Choroid plexus epithelial cell (primary cell): ENCODE data around the gene ZC3H7B.
A peak's percentile ranks its signal among the peaks of the same experiment; 100 is the strongest.

Source experiments
- DNase-seq: peaks from one replicate; pipeline ENCODE4 v3.0.0-alpha.2; 2010; ENCODE audit warnings: low read depth
- H3K4me3 ChIP-seq: 2 replicates; pipeline ENCODE4 v1.5.1; 2011; ENCODE audit warnings: low read depth, mild to moderate bottlenecking, control low read depth, low read length, moderate library complexity
- CTCF ChIP-seq: conservative IDR thresholded peaks from 2 replicates; pipeline ENCODE4 v1.5.1; 2011; ENCODE audit warnings: low read depth, mild to moderate bottlenecking, control low read depth, inconsistent platforms, low read length, moderate library complexity

The ZC3H7B gene

GRCh38 chr22:41367039-41367679, 65.8 kb downstream of the ZC3H7B start:
- TF ChIP-seq CTCF: peak; percentile 53
- peak overlapping the region; percentile 26 for H3K4me3 ChIP-seq
- DNase-seq: peak; percentile 99

- peak overlapping the region; percentile 26 for H3K4me3 ChIP-seq
- no peak for TF ChIP-seq CTCF
Observed at GRCh38 chr22:41367680-41368542, 66.6 kb downstream of the ZC3H7B start.

GRCh38 chr22:41368543-41369423, 67.5 kb downstream of the ZC3H7B start:
- no peak for TF ChIP-seq CTCF
- no peak for DNase-seq
- no peak overlapping the region for H3K4me3 ChIP-seq

More at GRCh38 chr22:41367680-41368542, 66.6 kb downstream of the ZC3H7B start:
- DNase-seq: peak; percentile 68

GRCh38 chr22:41369424-41369745, 68.1 kb downstream of the ZC3H7B start:
- TF ChIP-seq CTCF: no peak
- no peak for DNase-seq
- H3K4me3 ChIP-seq: no peak overlapping the region

- H3K4me3 ChIP-seq: no peak overlapping the region
- DNase-seq: no peak
- no peak for TF ChIP-seq CTCF
Observed at GRCh38 chr22:41369837-41370236, 68.5 kb downstream of the ZC3H7B start.

GRCh38 chr22:41377846-41378245, 76.5 kb downstream of the ZC3H7B start:
- TF ChIP-seq CTCF: no peak
- H3K4me3 ChIP-seq: no peak overlapping the region
- no peak for DNase-seq
